NCI-H2227 treated with DMSO at 0.1 percent for 48 hours (cell line): ENCODE results near the gene SNX18.
"Not testable (repeated sequence)": the region's sequence is repeated elsewhere in the genome, so short reads cannot be mapped to it uniquely, and the experiment has no call there.

ENCODE experiments used
- DNase-seq: peaks from one replicate; lab custom pipeline; 2025; lab: John Stamatoyannopoulos, UW

The SNX18 gene

GRCh38 chr5:54519509-54519876, 1.9 kb downstream of the SNX18 start:
- DNase-seq: no peak

- DNase-seq: no peak
These were observed 2.9 kb downstream of the SNX18 start for GRCh38 chr5:54520438-54520846.

DNA sequence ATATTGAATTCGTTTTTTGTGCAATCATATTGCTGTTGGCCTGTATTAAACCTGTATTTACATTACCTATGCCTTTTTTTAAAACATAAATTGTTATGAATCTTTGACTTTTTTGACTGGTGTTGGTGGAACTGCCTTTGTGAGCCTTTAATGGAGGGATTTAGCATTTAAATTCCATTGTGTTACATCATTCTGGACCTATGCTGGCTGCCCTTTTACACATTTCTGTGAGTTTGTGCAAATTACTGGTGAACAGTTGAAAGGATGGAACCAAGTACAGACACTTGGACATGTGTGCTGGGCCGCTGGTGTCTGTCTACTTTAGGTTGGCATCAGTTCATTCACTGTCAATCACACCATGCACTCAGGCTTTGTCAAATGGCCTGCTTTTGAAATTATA, 3.4 kb downstream of the SNX18 start:
- no peak for DNase-seq

DNA sequence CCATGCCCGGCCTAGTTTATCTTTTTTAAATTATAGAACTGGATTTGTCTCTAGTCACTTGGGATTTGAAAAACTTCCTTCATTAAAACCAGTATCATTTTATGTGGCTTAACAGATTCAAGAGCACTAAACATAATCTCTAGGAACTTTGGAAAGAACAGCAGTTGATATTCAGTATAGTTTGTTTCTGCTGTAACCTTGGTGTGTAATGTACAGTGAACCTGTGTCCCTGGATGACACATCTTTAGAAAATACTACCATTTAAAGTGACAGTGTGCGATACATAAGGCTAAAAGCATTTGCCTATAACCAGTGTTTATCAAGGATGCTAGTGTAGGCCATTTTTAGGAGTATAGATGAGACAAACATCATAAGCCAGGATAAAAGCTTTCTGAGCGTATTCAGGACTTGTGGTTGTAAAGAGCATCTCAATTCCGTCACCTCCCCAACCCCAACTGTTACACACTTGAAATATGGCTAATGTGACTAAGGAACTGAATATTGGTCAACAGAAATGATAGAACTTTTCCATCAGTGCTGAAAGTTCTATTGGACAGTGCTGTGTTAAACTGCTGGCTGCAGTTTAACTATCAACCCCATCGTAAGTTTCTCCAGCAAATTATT, 4.4 kb downstream of the SNX18 start:
- DNase-seq: no peak

- DNase-seq: no peak
These were observed 6.0 kb downstream of the SNX18 start for GRCh38 chr5:54523534-54523933.

DNA sequence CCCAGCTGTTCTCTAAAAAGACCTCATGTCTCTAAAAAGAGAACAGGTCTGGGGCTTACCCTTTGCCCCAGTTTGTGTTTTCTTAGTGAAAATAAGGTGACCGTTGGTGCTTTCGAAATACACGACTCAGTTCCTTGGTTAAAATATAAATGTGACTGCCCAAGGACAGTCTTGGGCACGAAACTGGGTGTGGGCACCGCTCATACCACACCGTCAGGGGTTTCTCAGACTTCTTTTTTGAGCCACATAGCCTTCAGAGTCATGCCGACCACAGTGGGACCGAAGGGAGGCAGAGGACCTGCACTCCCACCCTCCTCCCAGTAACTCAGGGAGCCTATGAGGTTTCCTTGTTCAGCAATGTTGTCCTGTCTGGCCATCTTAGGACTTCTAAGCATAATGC, 6.5 kb downstream of the SNX18 start:
- no peak for DNase-seq

DNA sequence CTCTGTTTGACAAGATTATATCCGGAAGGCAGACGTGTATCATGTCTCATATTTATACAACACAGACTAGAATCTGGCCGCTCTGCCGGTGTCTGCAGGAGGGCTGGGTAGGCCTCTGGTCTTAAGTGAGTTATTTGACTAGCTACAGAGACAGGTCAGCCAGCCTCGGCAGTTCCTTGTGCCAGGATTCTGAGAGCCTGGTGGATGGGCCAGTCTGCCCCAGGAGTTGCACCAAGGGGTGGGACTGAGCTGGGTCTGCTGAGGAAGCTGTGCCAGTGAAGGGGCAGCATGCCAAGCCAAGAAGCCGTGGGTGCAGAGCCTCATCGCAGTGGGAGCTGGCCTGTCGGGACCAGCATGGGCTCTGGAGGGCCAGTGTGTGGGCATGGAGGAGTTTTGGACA, 7.1 kb downstream of the SNX18 start:
- no peak for DNase-seq

GRCh38 chr5:54525261-54525660, 7.7 kb downstream of the SNX18 start:
- no peak for DNase-seq

GRCh38 chr5:54525692-54526091, 8.1 kb downstream of the SNX18 start:
- DNase-seq: no peak

DNA sequence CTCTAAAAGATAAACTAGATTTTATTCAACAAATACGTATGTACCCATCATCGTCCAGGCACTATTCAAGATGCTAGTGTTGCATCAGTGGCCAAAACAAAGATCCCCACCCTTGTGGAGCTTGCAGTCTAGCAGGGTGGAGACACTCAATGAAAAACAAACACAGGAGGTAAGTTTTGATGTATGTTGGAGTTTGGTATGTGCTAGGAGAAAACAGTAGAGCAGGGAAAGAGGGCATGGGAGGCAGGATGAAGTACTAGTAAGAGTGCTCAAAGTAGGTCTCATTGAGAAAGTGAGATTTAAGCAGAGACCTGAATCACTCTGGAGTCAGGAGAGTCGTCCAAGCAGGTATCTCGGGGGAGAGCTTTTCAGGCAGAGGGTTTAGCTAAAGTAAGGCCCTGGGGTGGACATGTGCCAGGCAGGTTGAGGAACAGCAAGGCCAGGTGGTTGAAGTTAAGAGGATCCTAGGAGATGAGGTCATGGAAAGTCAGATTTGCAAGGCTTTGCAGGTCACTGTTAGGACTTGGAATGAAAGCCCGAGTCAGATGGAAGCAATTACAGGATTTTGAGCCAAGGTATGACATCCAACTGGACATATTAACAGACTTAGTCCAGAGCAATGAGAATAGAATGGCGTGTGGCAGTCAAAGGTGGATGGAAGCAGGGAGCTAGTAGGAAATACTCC, 9.2 kb downstream of the SNX18 start:
- no peak for DNase-seq

GRCh38 chr5:54528633-54529209, 11.2 kb downstream of the SNX18 start:
- DNase-seq: no peak

DNA sequence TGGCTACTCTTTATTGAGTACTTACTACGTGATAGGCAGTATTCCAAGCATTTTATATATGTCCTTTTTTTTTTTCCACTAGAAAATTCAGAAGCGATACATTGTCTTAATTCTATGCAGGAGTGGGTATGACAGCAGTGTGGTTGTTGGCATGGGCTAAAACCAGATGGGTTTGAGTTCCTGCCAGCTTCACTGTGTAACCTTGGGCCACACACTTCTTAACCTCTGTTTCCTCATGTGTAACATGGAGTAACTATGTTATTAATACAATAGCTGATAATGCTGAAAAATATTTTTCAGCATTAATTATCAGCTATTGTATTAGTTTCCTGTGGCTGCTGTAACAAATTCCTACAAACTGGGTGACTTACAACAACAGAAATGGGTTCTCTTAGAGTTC, 12.0 kb downstream of the SNX18 start:
- DNase-seq: no peak

- no peak for DNase-seq
These were observed 14.0 kb downstream of the SNX18 start for GRCh38 chr5:54531546-54531945.

DNA sequence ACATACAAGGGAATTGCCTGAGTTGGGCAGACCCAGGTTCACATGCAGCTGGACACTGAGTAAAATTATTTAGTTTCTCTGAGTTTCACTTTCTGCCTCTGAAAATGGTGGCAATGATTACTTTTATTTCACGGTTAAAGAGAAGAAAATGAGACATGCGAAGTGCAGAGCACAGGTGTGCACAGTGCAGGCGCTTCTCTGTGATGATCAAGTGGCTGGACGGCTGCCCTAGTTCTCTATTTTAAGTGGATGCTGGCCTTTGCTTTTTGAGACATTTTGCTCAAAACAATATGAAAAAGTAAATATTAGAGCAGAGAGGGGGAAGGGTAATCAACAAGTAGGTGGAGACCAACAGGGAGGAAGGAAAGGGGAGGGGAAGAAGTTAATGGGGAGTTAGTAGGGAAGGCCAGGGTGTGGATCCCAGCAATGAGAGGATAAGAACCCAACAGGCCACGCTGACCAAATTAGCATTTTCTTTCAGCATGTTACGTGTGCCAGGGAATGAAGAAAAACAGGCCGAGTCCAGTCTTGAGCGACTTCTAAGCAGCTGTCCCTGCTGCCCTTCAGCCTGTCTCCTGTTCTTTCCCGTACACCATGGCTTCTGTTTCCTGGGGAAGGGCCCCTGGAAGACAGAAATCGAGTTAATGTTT, 16.1 kb downstream of the SNX18 start:
- DNase-seq: no peak

- DNase-seq: no peak
These were observed 16.8 kb downstream of the SNX18 start for GRCh38 chr5:54534191-54535004.

GRCh38 chr5:54535149-54535844, 17.7 kb downstream of the SNX18 start:
- DNase-seq: no peak

DNA sequence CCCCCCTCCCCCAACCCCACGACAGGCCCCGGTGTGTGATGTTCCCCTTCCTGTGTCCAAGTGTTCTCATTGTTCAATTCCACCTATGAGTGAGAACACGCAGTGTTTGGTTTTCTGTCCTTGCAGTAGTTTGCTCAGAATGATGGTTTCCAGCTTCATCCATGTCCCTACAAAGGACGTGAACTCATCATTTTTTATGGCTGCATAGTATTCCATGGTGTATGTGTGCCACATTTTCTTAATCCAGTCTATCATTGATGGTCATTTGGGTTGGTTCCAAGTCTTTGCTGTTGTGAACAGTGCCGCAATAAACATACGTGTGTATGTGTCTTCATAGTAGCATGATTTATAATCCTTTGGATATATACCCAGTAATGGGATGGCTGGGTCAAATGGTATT, 18.8 kb downstream of the SNX18 start:
- not testable (repeated sequence) for DNase-seq

GRCh38 chr5:54536861-54537260, 19.3 kb downstream of the SNX18 start:
- DNase-seq: not testable (repeated sequence)

DNA sequence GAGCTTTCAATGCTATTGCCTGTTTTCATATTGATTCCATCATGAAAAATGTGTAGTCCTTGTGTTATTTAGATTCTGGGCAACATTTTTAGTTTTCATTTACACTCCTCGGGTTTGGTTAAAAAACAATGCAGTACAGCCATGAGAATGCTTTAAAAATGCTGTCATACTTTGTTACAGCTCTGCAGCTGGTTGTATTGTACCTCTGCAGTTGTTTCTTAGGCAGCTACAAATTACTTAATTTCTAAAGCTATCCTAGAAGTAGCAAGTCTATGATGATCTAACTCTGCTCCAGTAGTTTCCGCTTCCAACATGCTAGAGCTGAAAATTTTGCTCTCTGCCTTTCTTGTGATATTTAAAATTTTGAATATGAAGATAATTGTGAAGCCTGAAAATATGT, 20.2 kb downstream of the SNX18 start:
- DNase-seq: no peak

DNA sequence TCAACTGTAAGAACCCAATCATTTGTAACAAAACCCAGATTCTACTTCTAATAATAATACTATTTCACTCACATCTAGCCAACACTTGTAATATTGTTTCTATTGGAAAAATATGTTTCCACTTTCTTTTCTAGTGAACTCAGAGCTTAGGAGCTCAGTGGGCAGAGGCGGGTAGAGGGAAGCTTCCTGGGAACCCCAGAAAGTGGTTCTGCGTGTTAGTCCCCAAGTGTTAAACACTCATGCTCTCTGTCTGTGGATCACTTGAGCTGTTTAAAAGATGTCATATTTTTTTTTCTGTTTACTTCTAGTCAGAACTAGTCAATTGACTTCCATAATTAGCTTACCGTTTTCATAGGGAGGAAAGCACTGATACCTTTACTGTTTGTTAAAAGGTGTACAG, 20.6 kb downstream of the SNX18 start:
- DNase-seq: no peak

GRCh38 chr5:54539001-54539400, 21.4 kb downstream of the SNX18 start:
- no peak for DNase-seq

DNA sequence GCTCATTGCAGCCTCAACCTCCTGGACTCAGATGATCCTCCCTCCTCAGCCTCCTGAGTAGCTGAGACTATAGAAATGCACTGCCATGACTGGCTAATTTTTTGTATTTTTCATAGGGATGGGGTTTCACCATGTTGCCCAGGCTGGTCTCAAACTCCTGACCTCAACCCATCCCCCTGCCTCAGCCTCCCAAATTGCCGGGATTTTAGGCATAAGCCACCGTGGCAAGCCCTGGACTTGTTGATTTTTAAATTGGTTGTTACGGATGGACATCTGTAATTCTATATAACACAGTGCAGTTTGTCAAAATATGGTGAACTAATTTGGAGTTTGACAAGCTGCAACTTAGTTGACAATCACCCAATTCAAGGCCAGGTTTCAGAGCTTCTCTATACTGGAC, 22.7 kb downstream of the SNX18 start:
- no peak for DNase-seq
